ENCODE data around the gene SFXN5. TPM values are rescaled to one million over a fixed set of nuclear protein-coding genes. Genes with fewer than 3 reads are reported as not detected.
A peak's percentile ranks its signal among the peaks of the same experiment; 100 is the strongest.

SFXN5 gene
- total RNA-seq, 1 donor from 2014 or later: 14.9 TPM

- TF ChIP-seq EZH2 (IDR thresholded peaks at IDR 0.05; ENCODE audit: insufficient read depth, low read length) (no peak), CTCF (IDR thresholded peaks at IDR 0.05; ENCODE audit: insufficient read depth, low read depth, low read length) (no peak)
- Histone ChIP-seq H3K27ac (ENCODE audit: low read depth, low read length) (peak overlapping the region; percentile 92), H3K79me2 (ENCODE audit: insufficient read depth, low read length) (peaks cover 75% of the 10 kb centered on the region), H4K20me1 (ENCODE audit: insufficient read depth, low read length) (peaks cover 20% of the 10 kb centered on the region), H3K4me2 (ENCODE audit: low read length) (peak overlapping the region; percentile 83), H3K9ac (ENCODE audit: low read length) (peak overlapping the region; percentile 69), H3K36me3 (ENCODE audit: insufficient read depth, low read length) (peaks cover 3% of the 10 kb centered on the region), H3K4me1 (ENCODE audit: insufficient read depth, low read length) (peaks cover 29% of the 10 kb centered on the region), H3K27me3 (ENCODE audit: insufficient read depth, low read length) (no peaks in the 10 kb centered on the region), H3K4me3 (ENCODE audit: insufficient read depth, low read depth, low read length) (peak overlapping the region; percentile 54), H2AFZ (ENCODE audit: low read depth, low read length) (peak overlapping the region; percentile 57), H3K9me3 (ENCODE audit: insufficient read depth, low read depth, low read length) (no peaks in the 10 kb centered on the region)
- Mint-ChIP-seq H3K27me3 (ENCODE audit: low read depth, unreplicated experiment) (no peaks in the 10 kb centered on the region), H3K36me3 (ENCODE audit: low read depth, unreplicated experiment) (peaks cover 7% of the 10 kb centered on the region), H3K9me3 (ENCODE audit: unreplicated experiment) (no peaks in the 10 kb centered on the region), H3K27ac (ENCODE audit: unreplicated experiment) (peak overlapping the region; percentile 99), H3K4me1 (ENCODE audit: low read depth, unreplicated experiment) (peaks cover 33% of the 10 kb centered on the region), H3K4me3 (ENCODE audit: unreplicated experiment) (peak overlapping the region; percentile 71)
- DNase-seq (ENCODE audit: low read depth) (peak; percentile 87), FAIRE-seq (peak; percentile 65)
These were observed 7.3 kb downstream of the SFXN5 start for GRCh38 chr2:73063909-73064875.

DNA sequence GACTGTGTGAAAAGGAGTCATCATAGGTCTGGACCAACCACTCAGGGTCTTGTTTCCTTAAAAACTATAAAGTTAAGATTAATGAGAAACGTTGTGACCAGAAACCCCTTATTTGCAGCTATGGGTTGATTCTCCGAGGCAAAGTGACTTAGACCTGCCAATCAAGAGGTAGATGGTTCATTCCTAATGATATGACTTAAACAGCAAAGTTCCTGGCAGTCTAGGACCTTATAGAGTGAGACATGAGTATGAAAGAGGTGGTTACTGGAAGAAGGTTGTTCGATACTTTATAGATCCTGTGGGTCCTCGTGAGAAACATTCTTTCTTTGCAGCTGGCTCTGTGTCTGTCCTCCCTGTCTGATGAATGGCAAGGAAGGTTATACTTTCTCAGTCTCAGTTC is 8.0 kb downstream of the SFXN5 start:
- H3K27ac Mint-ChIP-seq (ENCODE audit: unreplicated experiment): peak overlapping the region; percentile 99
- H3K9me3 Mint-ChIP-seq (ENCODE audit: unreplicated experiment): no peaks in the 10 kb centered on the region
- H3K4me1 ChIP-seq (ENCODE audit: insufficient read depth, low read length): peaks cover 26% of the 10 kb centered on the region
- peak overlapping the region; percentile 57 for H2AFZ ChIP-seq (ENCODE audit: low read depth, low read length)
- peak overlapping the region; percentile 56 for H3K4me3 Mint-ChIP-seq (ENCODE audit: unreplicated experiment)
- H3K36me3 Mint-ChIP-seq (ENCODE audit: low read depth, unreplicated experiment): peaks cover 7% of the 10 kb centered on the region
- H3K36me3 ChIP-seq (ENCODE audit: insufficient read depth, low read length): peaks cover 3% of the 10 kb centered on the region
- peak overlapping the region; percentile 92 for H3K27ac ChIP-seq (ENCODE audit: low read depth, low read length)
- DNase-seq (ENCODE audit: low read depth) (peak; percentile 27), FAIRE-seq (no peak)
- no peak for TF ChIP-seq EZH2 (IDR thresholded peaks at IDR 0.05; ENCODE audit: insufficient read depth, low read length)
- TF ChIP-seq CTCF (IDR thresholded peaks at IDR 0.05; ENCODE audit: insufficient read depth, low read depth, low read length): no peak
- no peaks in the 10 kb centered on the region for H3K27me3 ChIP-seq (ENCODE audit: insufficient read depth, low read length)
- peak overlapping the region; percentile 83 for H3K4me2 ChIP-seq (ENCODE audit: low read length)
- H3K9me3 ChIP-seq (ENCODE audit: insufficient read depth, low read depth, low read length): no peaks in the 10 kb centered on the region
- peak overlapping the region; percentile 69 for H3K9ac ChIP-seq (ENCODE audit: low read length)
- H4K20me1 ChIP-seq (ENCODE audit: insufficient read depth, low read length): peaks cover 15% of the 10 kb centered on the region
- H3K27me3 Mint-ChIP-seq (ENCODE audit: low read depth, unreplicated experiment): no peaks in the 10 kb centered on the region
- peak overlapping the region; percentile 54 for H3K4me3 ChIP-seq (ENCODE audit: insufficient read depth, low read depth, low read length)
- peaks cover 75% of the 10 kb centered on the region for H3K79me2 ChIP-seq (ENCODE audit: insufficient read depth, low read length)
- peaks cover 27% of the 10 kb centered on the region for H3K4me1 Mint-ChIP-seq (ENCODE audit: low read depth, unreplicated experiment)
